NCI-H2196 treated with DMSO at 0.1 percent for 48 hours (cell line): ENCODE data around the gene NTRK1.
"Not testable (repeated sequence)": the region's sequence is repeated elsewhere in the genome, so short reads cannot be mapped to it uniquely, and the experiment has no call there.

Experiments
- DNase-seq: peaks from one replicate; lab custom pipeline; 2025; ENCODE audit not compliant: unreplicated experiment; lab: John Stamatoyannopoulos, UW

Gene NTRK1

GRCh38 chr1:156910309-156910782 lies 49.7 kb downstream of the NTRK1 start:
- DNase-seq: no peak

- DNase-seq: no peak
These were observed 51.1 kb downstream of the NTRK1 start for GRCh38 chr1:156911577-156912298.

GRCh38 chr1:156912310-156912709 lies 51.6 kb downstream of the NTRK1 start:
- no peak for DNase-seq

- peak; percentile 91 for DNase-seq
These were observed 52.5 kb downstream of the NTRK1 start for GRCh38 chr1:156912861-156913808.

GRCh38 chr1:156913809-156914387 lies 53.2 kb downstream of the NTRK1 start:
- no peak for DNase-seq

- DNase-seq: no peak
These were observed 53.8 kb downstream of the NTRK1 start for GRCh38 chr1:156914440-156914856.

- DNase-seq: no peak
These were observed 59.8 kb downstream of the NTRK1 start, which contains the start of gene LRRC71 for GRCh38 chr1:156920233-156921052. Gene LRRC71, plus strand, starts transcription at chr1:156920632. Its CDS starts 172 bp downstream, at chr1:156920804.

- no peak for DNase-seq
These were observed 60.4 kb downstream of the NTRK1 start for GRCh38 chr1:156921053-156921529.

GRCh38 chr1:156922986-156923669 lies 62.5 kb downstream of the NTRK1 start:
- peak; percentile 56 for DNase-seq

- DNase-seq: no peak
These were observed 63.2 kb downstream of the NTRK1 start for GRCh38 chr1:156923670-156924477.

GRCh38 chr1:156924478-156925153 lies 64.0 kb downstream of the NTRK1 start:
- no peak for DNase-seq

- DNase-seq: no peak
These were observed 64.7 kb downstream of the NTRK1 start for GRCh38 chr1:156925154-156926010.

- peak; percentile 72 for DNase-seq
These were observed 65.5 kb downstream of the NTRK1 start for GRCh38 chr1:156926175-156926574.

- DNase-seq: not testable (repeated sequence)
These were observed 66.0 kb downstream of the NTRK1 start for GRCh38 chr1:156926695-156927094.

- peak; percentile 66 for DNase-seq
These were observed 66.8 kb downstream of the NTRK1 start for GRCh38 chr1:156927215-156928042.

GRCh38 chr1:156928043-156928602 lies 67.5 kb downstream of the NTRK1 start:
- no peak for DNase-seq
